ENCODE measurements around the gene LRP5.
"Not testable (repeated sequence)": the region's sequence is repeated elsewhere in the genome, so short reads cannot be mapped to it uniquely, and the experiment has no call there.

The LRP5 gene

DNA sequence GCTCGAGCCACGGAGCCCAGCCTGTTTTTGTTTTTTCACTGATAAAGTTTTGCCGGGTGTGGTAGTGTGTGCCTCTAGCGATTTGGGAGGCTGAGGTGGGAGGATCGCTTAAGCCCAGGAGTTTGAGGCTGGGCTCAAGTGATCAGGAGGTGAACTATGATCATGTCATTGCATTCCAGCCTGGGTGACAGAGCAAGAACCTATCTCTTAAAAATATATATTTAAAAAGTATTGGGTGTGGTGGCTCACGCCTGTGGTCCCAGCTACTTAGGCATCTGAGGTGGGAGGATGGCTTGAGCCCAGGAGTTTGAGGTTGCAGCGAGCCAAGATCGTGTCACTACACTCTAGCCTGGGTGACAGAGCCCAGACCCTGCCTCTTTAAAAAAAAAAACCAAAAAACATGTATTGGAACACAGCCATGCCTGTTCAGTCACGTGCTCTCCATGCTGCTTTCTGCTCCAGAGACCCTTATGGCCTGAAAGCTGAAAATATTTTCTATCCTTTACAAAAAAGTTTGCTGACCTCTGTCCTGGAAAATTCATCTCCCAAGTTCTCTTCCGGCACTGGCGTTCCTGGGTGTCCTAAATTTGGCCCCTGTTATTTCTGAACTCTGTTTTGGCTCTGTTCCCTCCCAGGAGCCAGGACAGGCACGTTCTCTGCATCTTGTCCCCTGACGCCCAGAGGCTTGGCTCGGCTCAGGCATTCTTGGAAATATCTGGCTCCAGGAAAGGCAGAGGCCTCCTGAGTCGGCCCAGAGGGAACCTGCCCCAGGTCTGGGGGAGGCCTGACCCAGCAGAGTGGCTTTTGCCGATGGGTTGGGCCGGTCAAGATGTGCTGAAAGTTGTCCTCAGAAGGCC lies 86.8 kb downstream of the LRP5 start:
- no peak for DNase-seq

- DNase-seq, result no peak
Measured at GRCh38 chr11:68399916-68400315, 87.5 kb downstream of the LRP5 start.

DNA sequence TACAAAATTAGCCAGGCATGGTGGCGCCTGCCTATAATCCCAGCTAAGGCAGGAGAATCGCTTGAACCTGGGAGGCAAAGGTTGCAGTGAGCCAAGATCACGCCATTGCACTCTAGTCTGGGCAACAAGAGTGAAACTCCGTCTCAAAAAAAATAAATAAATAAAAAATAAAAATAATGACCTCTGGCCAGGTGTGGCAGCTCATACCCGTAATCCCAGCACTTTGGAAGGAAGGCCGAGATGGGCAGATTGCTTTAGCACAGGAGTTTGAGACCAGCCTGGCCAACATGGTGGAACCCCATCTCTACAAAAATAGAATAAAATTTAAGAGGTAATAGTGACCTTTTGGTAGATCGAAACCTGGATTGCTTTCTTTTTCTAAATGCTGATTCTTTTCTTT lies 88.2 kb downstream of the LRP5 start:
- DNase-seq, result not testable (repeated sequence)

DNA sequence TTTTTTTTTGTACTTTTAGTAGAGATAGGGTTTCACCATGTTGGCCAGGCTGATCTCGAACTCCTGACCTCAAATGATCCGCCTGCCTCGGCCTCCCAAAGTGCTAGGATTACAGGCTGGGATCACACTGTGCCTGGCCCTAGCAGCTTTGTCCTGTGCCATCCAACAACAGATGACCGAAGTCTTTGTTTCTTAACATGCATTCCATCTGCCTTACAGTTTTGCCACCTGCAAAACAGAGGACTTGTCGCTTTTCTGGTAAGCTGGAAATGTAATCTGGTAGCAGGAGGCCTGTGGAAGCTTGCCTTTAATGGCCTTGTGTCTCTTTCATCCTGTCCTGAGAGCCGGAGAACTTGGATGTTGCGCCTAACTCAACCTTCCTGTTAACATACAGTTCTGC lies 89.5 kb downstream of the LRP5 start:
- DNase-seq, result no peak

DNA sequence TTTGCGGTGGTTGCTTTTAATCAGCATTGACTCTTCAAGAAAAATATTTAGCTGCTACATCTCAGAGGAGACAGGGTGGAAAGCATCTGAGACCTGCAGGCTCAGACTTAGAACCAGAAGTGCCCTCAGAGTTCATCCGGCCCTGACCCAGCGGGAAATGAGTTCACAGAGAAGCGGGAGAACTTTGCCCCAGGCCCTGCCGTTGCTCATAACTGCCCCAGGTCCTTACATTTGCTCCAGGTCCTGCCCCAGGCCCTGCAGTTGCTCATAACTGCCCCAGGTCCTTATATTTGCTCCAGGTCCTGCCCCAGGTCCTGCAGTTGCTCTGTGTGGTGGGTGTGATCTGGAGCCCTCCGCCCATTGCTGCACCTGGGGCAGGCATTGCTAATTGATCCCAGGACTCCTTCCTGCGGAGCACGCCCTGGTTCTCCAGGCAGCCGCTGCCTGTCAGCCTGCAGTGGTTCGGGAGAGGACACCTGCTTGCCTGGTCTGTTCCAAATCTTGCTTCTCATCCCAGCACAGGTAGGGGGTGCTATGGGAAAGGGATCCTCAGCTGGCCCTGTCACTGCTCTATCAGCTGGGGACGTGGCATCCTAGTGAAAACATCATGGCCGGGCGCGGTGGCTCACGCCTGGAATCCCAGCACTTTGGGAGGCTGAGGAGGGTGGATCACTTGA lies 90.1 kb downstream of the LRP5 start:
- DNase-seq, result no peak

GRCh38 chr11:68403424-68403823 lies 91.0 kb downstream of the LRP5 start:
- no peak for DNase-seq

DNA sequence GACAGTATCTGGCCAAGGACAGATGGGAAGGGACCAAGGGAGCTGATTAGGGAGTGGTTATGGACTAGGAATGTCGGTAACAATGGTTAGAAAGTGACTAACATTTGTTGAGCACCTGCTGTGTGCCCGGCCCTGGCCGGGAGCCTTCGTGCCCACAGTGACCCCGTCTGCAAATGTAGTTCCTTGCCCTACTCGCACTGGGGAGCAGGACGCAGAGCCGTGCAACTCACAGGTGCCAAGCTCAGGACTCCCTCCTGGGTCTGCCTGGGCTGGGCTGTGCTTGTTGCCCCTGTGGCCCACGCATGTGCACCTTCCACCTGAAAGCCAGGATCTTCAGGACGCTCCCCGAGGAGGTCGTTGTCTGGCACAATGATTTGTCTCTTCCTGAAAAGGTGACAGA lies 91.4 kb downstream of the LRP5 start:
- DNase-seq, result no peak

- DNase-seq, result no peak
Measured at GRCh38 chr11:68406324-68407313, 94.2 kb downstream of the LRP5 start.

DNA sequence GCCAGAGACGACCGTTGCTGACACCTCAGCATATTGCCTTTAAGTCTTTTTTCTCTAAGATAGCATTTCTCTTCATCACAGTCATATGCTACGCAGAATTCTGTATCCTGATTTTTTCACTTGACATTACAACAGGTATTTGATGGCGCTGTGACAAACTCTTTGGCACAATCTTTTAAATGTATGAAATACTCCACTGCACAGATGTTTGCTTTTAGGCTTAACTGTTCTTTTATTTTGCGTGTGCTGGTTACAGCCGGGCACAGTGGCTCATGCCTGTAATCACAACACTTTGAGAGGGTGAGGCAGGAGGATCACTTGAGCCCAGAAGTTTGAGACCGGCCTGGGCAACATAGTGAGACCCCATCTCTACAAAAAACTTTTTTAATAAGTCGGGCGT lies 96.1 kb downstream of the LRP5 start:
- DNase-seq, result no peak

GRCh38 chr11:68409748-68410344 lies 97.5 kb downstream of the LRP5 start:
- DNase-seq, result no peak

GRCh38 chr11:68411501-68411991 lies 99.2 kb downstream of the LRP5 start:
- no peak for DNase-seq

DNA sequence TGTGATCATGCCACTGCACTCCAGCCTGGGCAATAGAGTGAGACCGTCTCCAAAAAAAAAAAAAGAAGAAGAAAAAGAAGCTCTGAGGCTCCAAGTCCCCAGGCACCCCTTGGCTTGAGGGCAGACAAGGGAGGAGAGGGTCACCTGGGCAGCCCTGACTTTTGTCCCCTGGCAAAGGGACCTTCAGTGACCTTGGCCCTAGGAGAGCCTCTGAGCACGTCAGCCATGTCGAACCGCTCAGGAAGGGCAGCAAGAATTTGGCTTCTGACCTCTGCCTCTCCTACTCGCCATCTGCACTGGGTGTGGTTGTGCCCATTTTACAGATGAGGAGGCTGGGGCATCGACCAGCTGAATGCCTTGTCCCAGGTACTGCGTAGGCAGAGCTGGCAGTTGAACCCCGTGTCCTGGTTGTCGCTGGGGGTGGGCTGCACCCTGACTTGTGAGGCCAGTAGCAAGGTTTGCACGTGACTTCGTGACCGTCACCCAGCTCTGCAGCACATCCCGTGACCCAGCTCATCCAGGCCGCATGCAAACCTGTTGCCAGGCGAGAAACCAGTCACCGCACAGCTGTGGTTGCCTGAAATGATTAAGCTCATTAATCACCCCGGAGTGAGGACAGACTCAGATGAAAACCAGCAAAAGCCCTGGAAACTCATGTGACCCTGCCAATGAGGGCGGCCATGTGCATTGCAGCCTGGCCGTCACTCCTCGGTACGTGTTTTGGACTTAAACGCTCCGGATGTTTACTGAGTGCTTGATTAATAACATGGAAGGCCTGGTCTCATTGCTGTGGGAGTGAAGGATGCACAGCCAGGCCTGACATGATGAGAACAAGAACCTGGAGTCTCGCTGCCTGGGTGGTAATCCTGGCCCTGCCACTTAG lies 100.4 kb downstream of the LRP5 start:
- no peak for DNase-seq

DNA sequence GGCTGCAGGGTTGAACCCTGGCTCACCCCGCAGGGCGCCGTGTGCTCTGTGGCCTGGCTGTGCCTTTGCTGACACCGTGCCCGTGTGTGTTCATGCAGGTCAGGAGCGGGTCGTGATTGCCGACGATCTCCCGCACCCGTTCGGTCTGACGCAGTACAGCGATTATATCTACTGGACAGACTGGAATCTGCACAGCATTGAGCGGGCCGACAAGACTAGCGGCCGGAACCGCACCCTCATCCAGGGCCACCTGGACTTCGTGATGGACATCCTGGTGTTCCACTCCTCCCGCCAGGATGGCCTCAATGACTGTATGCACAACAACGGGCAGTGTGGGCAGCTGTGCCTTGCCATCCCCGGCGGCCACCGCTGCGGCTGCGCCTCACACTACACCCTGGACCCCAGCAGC lies 101.2 kb downstream of the LRP5 start:
- DNase-seq, result no peak

GRCh38 chr11:68414496-68415221 lies 102.3 kb downstream of the LRP5 start:
- no peak for DNase-seq

DNA sequence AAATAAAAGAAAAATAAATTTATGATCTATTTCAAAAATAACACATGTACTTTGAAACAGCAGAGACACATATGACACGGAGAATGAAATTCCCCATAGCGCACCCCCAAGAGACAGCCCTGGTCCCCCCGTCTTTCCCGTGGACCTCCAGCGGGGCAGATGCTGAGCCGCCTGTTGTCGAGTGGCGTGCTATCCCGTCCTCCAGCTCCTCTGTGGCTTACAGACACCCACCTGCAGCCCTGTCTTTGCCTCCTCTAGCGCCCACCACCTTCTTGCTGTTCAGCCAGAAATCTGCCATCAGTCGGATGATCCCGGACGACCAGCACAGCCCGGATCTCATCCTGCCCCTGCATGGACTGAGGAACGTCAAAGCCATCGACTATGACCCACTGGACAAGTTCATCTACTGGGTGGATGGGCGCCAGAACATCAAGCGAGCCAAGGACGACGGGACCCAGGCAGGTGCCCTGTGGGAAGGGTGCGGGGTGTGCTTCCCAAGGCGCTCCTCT lies 103.7 kb downstream of the LRP5 start:
- no peak for DNase-seq

DNA sequence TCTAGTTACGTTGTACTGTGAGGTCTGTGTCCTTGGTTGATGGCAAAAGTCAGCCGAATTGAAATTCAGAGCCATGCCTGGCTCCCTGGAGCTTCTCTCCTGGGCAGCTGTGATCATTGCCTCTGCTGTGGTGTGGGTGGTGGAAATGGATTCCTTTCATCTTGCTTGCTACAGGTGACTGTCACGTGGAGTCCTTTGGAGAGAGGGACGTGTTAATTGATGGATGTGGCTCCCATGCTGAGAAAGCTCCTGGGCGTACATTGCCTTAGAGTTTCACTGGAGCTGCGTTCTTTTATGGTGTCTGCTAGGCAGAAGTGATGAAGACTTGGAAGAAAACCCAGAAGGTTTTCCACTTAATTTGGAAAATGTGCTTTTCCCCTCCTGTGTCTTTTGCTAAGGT lies 106.3 kb downstream of the LRP5 start:
- no peak for DNase-seq

- DNase-seq, result no peak
Measured at GRCh38 chr11:68420171-68420570, 107.8 kb downstream of the LRP5 start.

GRCh38 chr11:68423481-68423880 lies 111.1 kb downstream of the LRP5 start:
- DNase-seq, result no peak

GRCh38 chr11:68424101-68424632 lies 111.8 kb downstream of the LRP5 start:
- DNase-seq, result no peak

Data from EL (cell line).